Activated CD8-positive, alpha-beta memory T cell treated with anti-CD3 and anti-CD28 coated beads for 48 hours (primary cell): ENCODE results near the gene MET.
"Not testable (repeated sequence)": the region's sequence is repeated elsewhere in the genome, so short reads cannot be mapped to it uniquely, and the experiment has no call there.

Experiments used
- DNase-seq, 3 experiments: peaks; one replicate each; pipeline ENCODE4 v3.0.0-alpha.2; 2020; ENCODE audit warnings: low read depth in 2 of 3, low spot score in 2 of 3

The MET gene

GRCh38 chr7:116697761-116698160 is 25.8 kb downstream of the MET start:
- DNase-seq, result no peak

GRCh38 chr7:116698396-116698795 is 26.4 kb downstream of the MET start:
- no peak for DNase-seq

- no peak for DNase-seq
Measured at GRCh38 chr7:116698930-116699721, 27.1 kb downstream of the MET start.

- no peak for DNase-seq
Measured at GRCh38 chr7:116699722-116700120, 27.7 kb downstream of the MET start.

GRCh38 chr7:116702046-116702785 is 30.2 kb downstream of the MET start:
- no peak for DNase-seq

GRCh38 chr7:116704650-116705228 is 32.7 kb downstream of the MET start:
- no peak for DNase-seq

- DNase-seq, result no peak
Measured at GRCh38 chr7:116705419-116705818, 33.4 kb downstream of the MET start.

- DNase-seq, result no peak
Measured at GRCh38 chr7:116706668-116707126, 34.7 kb downstream of the MET start.

- DNase-seq, result no peak
Measured at GRCh38 chr7:116707289-116707688, 35.3 kb downstream of the MET start.

GRCh38 chr7:116708248-116708647 is 36.3 kb downstream of the MET start:
- no peak for DNase-seq

GRCh38 chr7:116708861-116709260 is 36.9 kb downstream of the MET start:
- DNase-seq, result no peak

GRCh38 chr7:116709336-116709735 is 37.3 kb downstream of the MET start:
- no peak for DNase-seq

GRCh38 chr7:116710764-116711452 is 38.9 kb downstream of the MET start:
- no peak for DNase-seq

GRCh38 chr7:116711790-116712189 is 39.8 kb downstream of the MET start:
- DNase-seq, result no peak

GRCh38 chr7:116713500-116713899 is 41.5 kb downstream of the MET start:
- DNase-seq, result no peak

- DNase-seq, result no peak
Measured at GRCh38 chr7:116713918-116714317, 41.9 kb downstream of the MET start.

GRCh38 chr7:116715077-116715476 is 43.1 kb downstream of the MET start:
- DNase-seq, result no peak

GRCh38 chr7:116717137-116717536 is 45.1 kb downstream of the MET start:
- DNase-seq, result no peak

GRCh38 chr7:116723959-116724529 is 52.0 kb downstream of the MET start:
- DNase-seq, result not testable (repeated sequence)

- DNase-seq, result no peak
Measured at GRCh38 chr7:116724560-116725231, 52.7 kb downstream of the MET start.

GRCh38 chr7:116726149-116726548 is 54.2 kb downstream of the MET start:
- DNase-seq, result no peak
